Subcutaneous adipose tissue (tissue), 4 donors: ENCODE data around the gene TACSTD2. TPM values are rescaled to one million over a fixed set of nuclear protein-coding genes. Genes with fewer than 3 reads are reported as not detected.

ENCODE experiments used
- CTCF ChIP-seq: fragments of 450-650 bp; IDR thresholded peaks from one replicate; pipeline ENCODE4 v1.5.1; 2016; ENCODE audit warnings: low read depth, mild to moderate bottlenecking, control low read depth, antibody characterized with exemption, moderate library complexity
- total RNA-seq, 4 donors: library from RNA; depleted of rRNA; stranded (reverse); fragments of >200 nt; gene quantifications; one replicate each; pipeline ENCODE4 v1.1.0, GENCODE V29; 2016

The TACSTD2 gene
- total RNA-seq, 4 donors from 2014 or later: 0.51 to 2.1 (median 0.94) TPM

- TF ChIP-seq CTCF: no peak
Observed at GRCh38 chr1:58571616-58572015, 5.4 kb downstream of the TACSTD2 start.

DNA sequence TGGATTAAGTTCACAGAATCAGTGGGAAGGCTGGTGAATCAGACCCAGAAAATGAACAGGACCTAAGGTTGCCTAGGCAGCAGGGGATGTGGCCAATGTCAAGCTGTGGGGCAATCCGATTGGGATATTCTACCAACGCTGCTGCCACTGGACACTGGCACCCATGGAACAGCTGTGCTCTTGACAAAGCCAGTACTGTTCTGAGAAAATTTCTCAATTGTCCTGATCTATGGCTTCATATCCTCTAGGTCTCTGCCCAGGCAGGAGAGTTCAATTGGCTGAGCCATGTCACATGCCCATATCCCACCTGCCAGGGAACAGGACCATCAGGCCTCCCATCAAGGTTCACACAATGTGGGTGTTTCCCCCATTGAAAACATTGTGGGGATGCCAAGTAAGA, 6.2 kb downstream of the TACSTD2 start:
- no peak for TF ChIP-seq CTCF

DNA sequence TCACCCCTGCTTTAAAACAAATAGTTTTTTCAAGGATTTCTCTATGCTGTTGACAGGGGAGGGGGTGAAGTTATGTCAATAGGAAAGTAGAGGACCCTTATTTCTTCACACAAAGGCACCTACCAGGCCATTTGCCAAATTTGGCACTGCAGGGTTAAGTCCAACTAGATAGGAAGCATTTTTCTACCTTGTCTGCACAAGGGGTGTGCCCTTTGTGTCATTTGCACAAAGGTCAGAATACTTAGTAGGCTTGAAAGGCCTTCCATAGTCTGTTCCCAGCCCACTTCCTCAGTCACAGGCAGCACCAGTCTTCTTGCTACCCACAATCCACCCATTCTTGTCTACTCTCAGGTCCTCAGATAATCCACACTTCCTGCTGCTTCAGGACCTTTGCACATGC, 7.0 kb downstream of the TACSTD2 start:
- TF ChIP-seq CTCF: no peak

DNA sequence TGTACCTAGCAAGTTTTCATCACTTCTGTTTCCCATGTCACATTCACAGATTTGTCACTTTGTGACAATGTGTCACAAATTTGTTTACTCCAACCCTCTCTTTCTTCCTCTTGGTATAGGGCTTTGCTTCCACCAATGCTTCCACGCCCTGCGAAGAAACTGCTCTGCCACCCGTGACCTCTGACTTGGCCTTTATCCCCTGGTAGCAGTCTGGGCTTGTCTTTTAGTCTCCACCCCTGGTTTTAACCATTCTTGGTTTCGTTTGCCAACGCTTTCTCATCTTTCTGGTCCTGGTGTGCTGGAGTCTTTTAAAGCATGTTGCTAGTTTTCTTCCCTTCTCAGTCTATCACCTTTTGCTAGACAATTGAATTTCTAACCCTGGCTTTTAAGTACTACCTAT, 8.1 kb downstream of the TACSTD2 start:
- TF ChIP-seq CTCF: no peak

DNA sequence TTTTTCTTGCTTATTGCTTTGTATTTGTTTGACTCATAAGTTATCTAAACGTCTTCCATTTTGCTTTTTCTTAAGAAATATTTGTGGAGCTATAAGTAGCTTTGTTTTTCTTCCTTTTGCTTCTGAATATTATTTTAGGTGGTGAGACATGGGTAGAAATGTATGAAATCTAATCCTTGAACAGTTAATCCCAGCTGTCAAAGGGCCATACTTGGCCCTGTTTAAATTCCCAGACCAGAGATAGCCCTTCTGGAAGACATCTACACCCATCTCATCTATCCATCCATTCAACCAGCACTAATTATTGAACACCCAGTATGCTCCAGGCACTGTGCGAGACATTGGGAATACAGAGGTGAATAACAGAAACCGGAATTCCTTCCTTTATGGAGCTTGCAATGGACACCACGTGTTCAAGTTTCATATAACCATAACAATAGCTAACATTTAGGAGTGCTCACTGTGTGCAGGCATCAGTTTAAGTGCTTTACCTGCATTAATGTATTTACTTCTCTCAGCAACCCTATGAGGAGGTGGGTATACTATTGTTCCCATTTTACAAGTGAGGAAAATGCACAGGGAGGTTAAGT, 8.7 kb downstream of the TACSTD2 start:
- no peak for TF ChIP-seq CTCF

- no peak for TF ChIP-seq CTCF
Observed at GRCh38 chr1:58566339-58566738, 10.7 kb downstream of the TACSTD2 start.

DNA sequence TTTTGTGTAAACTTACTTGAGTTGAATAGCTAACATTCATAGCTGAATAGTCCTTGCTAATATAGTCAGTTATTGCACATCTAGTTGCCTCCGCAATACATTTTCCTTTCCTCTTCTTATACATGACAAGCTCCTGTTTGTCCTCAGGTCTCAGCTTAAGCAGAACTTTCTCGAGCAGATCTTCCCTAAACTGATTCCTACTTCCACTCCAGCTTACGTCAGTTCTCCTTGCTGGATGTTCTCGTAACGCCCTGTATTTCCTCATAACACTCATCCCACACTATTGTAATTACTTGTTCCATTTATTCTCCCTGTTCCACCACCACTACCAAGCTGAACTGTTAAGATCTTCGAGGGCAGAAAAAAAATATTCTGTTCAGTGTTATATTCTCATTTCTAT, 15.4 kb downstream of the TACSTD2 start:
- no peak for TF ChIP-seq CTCF
